PC-3 (cell line): ENCODE data around the gene PTH1R. TPM values are rescaled to one million over a fixed set of nuclear protein-coding genes. Genes with fewer than 3 reads are reported as not detected.

Experiments used
- ATAC-seq: fragments of 200-7000 bp; cut with Tn5 transposase; 2 replicates; pipeline ENCODE4 v1.9.1; 2020; ENCODE audit warnings: mild to moderate bottlenecking, moderate library complexity
- BruUV-seq: library from RNA; stranded (reverse); fragments of 400-500 nt; replicated peaks from 2 replicates; lab custom pipeline; 2021; lab: Mats Ljungman, UMichigan
- CTCF ChIA-PET: fragments of 300-600 bp; sonication (Branson Sonifier 250); formaldehyde crosslinking; loops from one replicate; lab custom pipeline; 2022; ENCODE audit warnings: antibody characterized with exemption; lab: Charles Lee
- POLR2A ChIA-PET: fragments of 300-600 bp; sonication (Branson Sonifier 250); formaldehyde crosslinking; loops from one replicate; lab custom pipeline; 2022; ENCODE audit warnings: antibody characterized with exemption; ENCODE audit not compliant: unreplicated experiment; lab: Charles Lee
- DNase-seq: peaks from one replicate; pipeline ENCODE4 v3.0.0-alpha.2; 2015
- H2AFZ ChIP-seq: fragments of 300-600 bp; sonication (generic); 2 replicates; pipeline ENCODE4 v1.6.0; 2016; ENCODE audit warnings: antibody characterized with exemption, low read length
- H3F3A ChIP-seq: fragments of 300-600 bp; sonication (generic); one replicate; pipeline ENCODE4 v1.6.0; 2017; ENCODE audit warnings: antibody characterized with exemption, low read length, control low read depth, mild to moderate bottlenecking; ENCODE audit not compliant: unreplicated experiment
- H3K27ac ChIP-seq: fragments of 300-600 bp; sonication (generic); 2 replicates; pipeline ENCODE4 v1.5.1; 2016; ENCODE audit warnings: mild to moderate bottlenecking, low read length
- H3K27me3 ChIP-seq: fragments of 300-600 bp; sonication (generic); 2 replicates; pipeline ENCODE4 v1.6.1; 2016; ENCODE audit warnings: low read length, mixed read lengths
- H3K36me3 ChIP-seq: fragments of 300-600 bp; sonication (generic); 2 replicates; pipeline ENCODE4 v1.6.1; 2016; ENCODE audit warnings: low read depth, mixed run types, low read length, mixed read lengths
- H3K4me1 ChIP-seq: fragments of 300-600 bp; sonication (generic); 2 replicates; pipeline ENCODE4 v1.5.1; 2016; ENCODE audit warnings: low read length; ENCODE audit not compliant: insufficient read depth
- H3K4me2 ChIP-seq: fragments of 300-600 bp; sonication (generic); 2 replicates; pipeline ENCODE4 v1.6.0; 2016; ENCODE audit warnings: low read length
- H3K4me3 ChIP-seq: fragments of 300-600 bp; sonication (generic); 2 replicates; pipeline ENCODE4 v1.5.1; 2016; ENCODE audit warnings: mild to moderate bottlenecking, low read length, mixed read lengths
- H3K79me2 ChIP-seq: fragments of 300-600 bp; sonication (generic); 2 replicates; pipeline ENCODE4 v1.6.1; 2017; ENCODE audit warnings: low read length, mixed read lengths
- H3K9ac ChIP-seq: fragments of 300-600 bp; sonication (generic); 2 replicates; pipeline ENCODE4 v1.6.0; 2016; ENCODE audit warnings: mild to moderate bottlenecking, low read length
- H3K9me2 ChIP-seq: fragments of 300-600 bp; sonication (generic); replicated peaks from 2 replicates; pipeline ENCODE4 v1.6.1; 2016; ENCODE audit warnings: mixed run types, low read length, mixed read lengths
- H3K9me3 ChIP-seq: fragments of 300-600 bp; sonication (generic); 2 replicates; pipeline ENCODE4 v1.6.1; 2016; ENCODE audit warnings: low read length, mixed read lengths
- H4K20me1 ChIP-seq: fragments of 300-600 bp; sonication (generic); 2 replicates; pipeline ENCODE4 v1.6.1; 2016; ENCODE audit warnings: low read length, mixed read lengths
- CTCF ChIP-seq: fragments of 300-600 bp; sonication (generic); conservative IDR thresholded peaks from 2 replicates; pipeline ENCODE4 v1.5.1; 2017; ENCODE audit warnings: antibody characterized with exemption, low read depth, mild to moderate bottlenecking, low read length
- EZH2 ChIP-seq: fragments of 300-600 bp; sonication (generic); IDR thresholded peaks from one replicate; pipeline ENCODE4 v1.6.1; 2017; ENCODE audit warnings: antibody characterized with exemption, mild to moderate bottlenecking, low read length; ENCODE audit not compliant: unreplicated experiment
- EZH2phosphoT487 ChIP-seq: fragments of 300-600 bp; sonication (generic); IDR thresholded peaks from 2 replicates; pipeline ENCODE4 v1.6.1; 2018; ENCODE audit warnings: mild to moderate bottlenecking, antibody characterized with exemption, low read length, borderline replicate concordance
- intact Hi-C: fragments of 100-400 bp; cut with micrococcal nuclease; formaldehyde crosslinking; loops from 2 replicates; pipeline ENCODE4 v1.9.0; 2023
- total RNA-seq: library from RNA; depleted of rRNA; stranded (reverse); fragments of >200 nt; gene quantifications from 2 replicates; pipeline ENCODE4 v1.2.3, GENCODE V29; 2014

Gene PTH1R
- total RNA-seq, 1 experiment from 2014 or later, result not detected

- peaks cover 9% of the 10 kb centered on the region for H3K4me1 ChIP-seq
- H3K4me3 ChIP-seq, result no peak overlapping the region
- TF ChIP-seq EZH2phosphoT487, result no peak
- no peak for TF ChIP-seq CTCF
- TF ChIP-seq EZH2, result no peak
- no peak for DNase-seq
- H3K27ac ChIP-seq, result no peak overlapping the region
- no peak for ATAC-seq
- no peaks in the 10 kb centered on the region for H3K36me3 ChIP-seq
- H3K9me3 ChIP-seq, result no peaks in the 10 kb centered on the region
- H3F3A ChIP-seq, result no peaks in the 10 kb centered on the region
- H4K20me1 ChIP-seq, result no peaks in the 10 kb centered on the region
- no peak overlapping the region for H3K9ac ChIP-seq
- no peak overlapping the region for H3K4me2 ChIP-seq
- H2AFZ ChIP-seq, result no peak overlapping the region
- ChIA-PET POLR2A (no interaction called here), CTCF (no interaction called here)
- intact Hi-C loops, result no loop called here
- H3K27me3 ChIP-seq, result no peaks in the 10 kb centered on the region
- no TSS peak for BruUV-seq
- H3K9me2 ChIP-seq, result no peaks in the 10 kb centered on the region
- no peaks in the 10 kb centered on the region for H3K79me2 ChIP-seq
Measured at GRCh38 chr3:46899151-46900006, 21.9 kb downstream of the PTH1R start.

GRCh38 chr3:46900007-46900292 lies 22.4 kb downstream of the PTH1R start:
- Histone ChIP-seq H3K79me2 (no peaks in the 10 kb centered on the region), H3K9ac (no peak overlapping the region), H2AFZ (no peak overlapping the region), H3K27me3 (no peaks in the 10 kb centered on the region), H3K4me1 (peaks cover 9% of the 10 kb centered on the region), H3K4me2 (no peak overlapping the region), H3F3A (no peaks in the 10 kb centered on the region), H3K36me3 (no peaks in the 10 kb centered on the region), H3K9me2 (no peaks in the 10 kb centered on the region), H3K27ac (no peak overlapping the region), H3K4me3 (no peak overlapping the region), H3K9me3 (no peaks in the 10 kb centered on the region), H4K20me1 (no peaks in the 10 kb centered on the region)
- DNase-seq (no peak), ATAC-seq (no peak)
- no TSS peak for BruUV-seq
- TF ChIP-seq CTCF (no peak), EZH2 (no peak), EZH2phosphoT487 (no peak)
- CTCF ChIA-PET, result no interaction called here
- intact Hi-C loops, result no loop called here
- POLR2A ChIA-PET, result no interaction called here

- H3K27me3 ChIP-seq, result no peaks in the 10 kb centered on the region
- no peaks in the 10 kb centered on the region for H4K20me1 ChIP-seq
- no peaks in the 10 kb centered on the region for H3K36me3 ChIP-seq
- H3K27ac ChIP-seq, result no peak overlapping the region
- intact Hi-C loops, result no loop called here
- DNase-seq, result no peak
- peaks cover 9% of the 10 kb centered on the region for H3K4me1 ChIP-seq
- CTCF ChIA-PET, result no interaction called here
- no peak for ATAC-seq
- no peaks in the 10 kb centered on the region for H3K9me2 ChIP-seq
- H3K79me2 ChIP-seq, result no peaks in the 10 kb centered on the region
- H3F3A ChIP-seq, result no peaks in the 10 kb centered on the region
- H3K9me3 ChIP-seq, result no peaks in the 10 kb centered on the region
- H3K4me2 ChIP-seq, result no peak overlapping the region
- BruUV-seq, result no TSS peak
- no peak for TF ChIP-seq EZH2phosphoT487
- no peak for TF ChIP-seq CTCF
- TF ChIP-seq EZH2, result no peak
- no peak overlapping the region for H3K4me3 ChIP-seq
- POLR2A ChIA-PET, result no interaction called here
- no peak overlapping the region for H2AFZ ChIP-seq
- H3K9ac ChIP-seq, result no peak overlapping the region
Measured at GRCh38 chr3:46900356-46900755, 22.8 kb downstream of the PTH1R start.
